Measurements from ENCODE around the gene ABCA4. TPM values are rescaled to one million over a fixed set of nuclear protein-coding genes. Genes with fewer than 3 reads are reported as not detected.

The ABCA4 gene
- total RNA-seq, 4 donors from 2014 or later, result not detected

GRCh38 chr1:94079989-94080388, 41.0 kb downstream of the ABCA4 start:
- H3K9me3 ChIP-seq, result no peaks in the 10 kb centered on the region
- in situ Hi-C loops (cut with MboI; ENCODE audit: low sequenced_read_pairs in 4 of 4), result no loop called here
- ATAC-seq, result no peak

GRCh38 chr1:94079080-94079940, 41.6 kb downstream of the ABCA4 start:
- Histone ChIP-seq H3K9me3 (no peaks in the 10 kb centered on the region), H3K36me3 (no peaks in the 10 kb centered on the region), H3K4me1 (no peaks in the 10 kb centered on the region), H3K4me3 (no peak overlapping the region), H3K27me3 (no peaks in the 10 kb centered on the region), H3K27ac (no peak overlapping the region)
- intact Hi-C loops (cut with DNase I; ENCODE audit: low total_unique reads), result no loop called here
- ATAC-seq (no peak), DNase-seq (no peak)
- in situ Hi-C loops (cut with MboI; ENCODE audit: low sequenced_read_pairs in 4 of 4), result no loop called here
- TF ChIP-seq POLR2A (IDR thresholded peaks at IDR 0.05), result no peak
- TF ChIP-seq, protein P1, sequence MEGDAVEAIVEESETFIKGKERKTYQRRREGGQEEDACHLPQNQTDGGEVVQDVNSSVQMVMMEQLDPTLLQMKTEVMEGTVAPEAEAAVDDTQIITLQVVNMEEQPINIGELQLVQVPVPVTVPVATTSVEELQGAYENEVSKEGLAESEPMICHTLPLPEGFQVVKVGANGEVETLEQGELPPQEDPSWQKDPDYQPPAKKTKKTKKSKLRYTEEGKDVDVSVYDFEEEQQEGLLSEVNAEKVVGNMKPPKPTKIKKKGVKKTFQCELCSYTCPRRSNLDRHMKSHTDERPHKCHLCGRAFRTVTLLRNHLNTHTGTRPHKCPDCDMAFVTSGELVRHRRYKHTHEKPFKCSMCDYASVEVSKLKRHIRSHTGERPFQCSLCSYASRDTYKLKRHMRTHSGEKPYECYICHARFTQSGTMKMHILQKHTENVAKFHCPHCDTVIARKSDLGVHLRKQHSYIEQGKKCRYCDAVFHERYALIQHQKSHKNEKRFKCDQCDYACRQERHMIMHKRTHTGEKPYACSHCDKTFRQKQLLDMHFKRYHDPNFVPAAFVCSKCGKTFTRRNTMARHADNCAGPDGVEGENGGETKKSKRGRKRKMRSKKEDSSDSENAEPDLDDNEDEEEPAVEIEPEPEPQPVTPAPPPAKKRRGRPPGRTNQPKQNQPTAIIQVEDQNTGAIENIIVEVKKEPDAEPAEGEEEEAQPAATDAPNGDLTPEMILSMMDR (IDR thresholded peaks at IDR 0.05 in 4 of 5, conservative IDR thresholded peaks at IDR 0.05 in 1 of 5), result no peak

More at GRCh38 chr1:94079989-94080388, 41.0 kb downstream of the ABCA4 start:
- Histone ChIP-seq H3K4me3 (no peak overlapping the region), H3K27ac (no peak overlapping the region), H3K36me3 (no peaks in the 10 kb centered on the region), H3K4me1 (no peaks in the 10 kb centered on the region), H3K27me3 (no peaks in the 10 kb centered on the region)
- TF ChIP-seq, protein P1 (IDR thresholded peaks at IDR 0.05 in 4 of 5, conservative IDR thresholded peaks at IDR 0.05 in 1 of 5), result no peak
- no peak for TF ChIP-seq POLR2A (IDR thresholded peaks at IDR 0.05)
- DNase-seq, result no peak
- intact Hi-C loops (cut with DNase I; ENCODE audit: low total_unique reads), result no loop called here

DNA sequence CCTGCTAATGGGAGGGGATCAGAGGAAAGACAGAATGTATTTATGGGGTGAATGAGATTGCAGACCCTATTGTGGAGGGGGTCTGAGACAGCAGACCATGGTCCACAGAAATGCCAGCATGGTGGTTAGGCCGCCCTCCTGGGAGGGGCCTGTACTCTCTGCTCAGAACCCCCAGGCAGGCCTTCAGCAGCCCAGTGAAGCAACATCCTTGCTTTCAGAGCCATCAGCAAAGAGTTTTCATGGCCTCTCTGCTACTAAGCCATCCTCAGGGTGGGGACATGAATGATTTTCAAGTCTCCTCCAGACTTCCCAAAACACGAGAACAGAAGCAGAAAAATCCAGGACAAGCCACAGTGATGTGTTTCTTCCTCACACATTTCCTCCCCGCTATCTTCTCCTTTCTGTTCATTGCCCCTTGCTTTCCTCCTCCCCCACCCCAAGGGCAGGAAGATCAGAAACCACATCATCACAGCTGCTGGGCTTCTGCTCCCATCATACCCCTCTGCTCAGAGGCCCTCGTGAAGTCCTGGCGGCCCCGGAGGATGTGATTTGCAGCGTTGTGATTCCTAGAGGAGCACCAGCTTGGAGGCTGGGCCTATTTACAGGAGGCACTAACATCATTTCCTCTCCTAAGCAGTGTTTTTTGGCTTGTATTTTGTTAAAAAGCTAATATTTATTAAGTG, 48.0 kb downstream of the ABCA4 start:
- no peak for TF ChIP-seq POLR2A (IDR thresholded peaks at IDR 0.05)
- DNase-seq (no peak), ATAC-seq (no peak)
- H3K4me1 ChIP-seq, result peaks cover 26 to 31% of the 10 kb centered on the region in 2 donors
- no peaks in the 10 kb centered on the region for H3K36me3 ChIP-seq
- H3K27me3 ChIP-seq, result no peaks in the 10 kb centered on the region
- no peak overlapping the region for H3K27ac ChIP-seq
- H3K4me3 ChIP-seq, result no peak overlapping the region
- in situ Hi-C loops (cut with MboI; ENCODE audit: low sequenced_read_pairs in 4 of 4) (no loop called here), intact Hi-C loops (cut with DNase I; ENCODE audit: low total_unique reads) (no loop called here)
- H3K9me3 ChIP-seq, result no peaks in the 10 kb centered on the region

DNA sequence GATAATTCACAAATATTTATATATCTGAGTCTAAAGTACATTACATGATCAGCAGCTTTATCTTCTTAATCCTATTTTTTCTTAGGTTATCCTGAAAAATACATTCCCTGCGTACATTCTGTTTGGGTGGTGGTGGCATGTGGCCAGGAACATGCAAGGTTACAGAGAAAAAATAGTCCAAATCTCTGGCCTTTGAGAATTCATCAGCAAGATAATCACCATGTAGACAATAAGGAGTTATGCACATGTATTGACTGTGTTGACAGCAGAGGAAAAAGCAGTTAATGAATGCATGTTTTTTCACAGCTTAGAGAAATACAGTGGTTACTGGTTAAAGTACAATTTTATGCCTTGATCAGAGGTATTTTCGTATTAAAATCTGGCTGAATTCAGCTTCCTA, 49.0 kb downstream of the ABCA4 start:
- Histone ChIP-seq H3K4me3 (no peak overlapping the region), H3K4me1 (peaks cover 26 to 31% of the 10 kb centered on the region in 2 donors), H3K27ac (no peak overlapping the region), H3K9me3 (no peaks in the 10 kb centered on the region), H3K36me3 (no peaks in the 10 kb centered on the region), H3K27me3 (no peaks in the 10 kb centered on the region)
- no peak for ATAC-seq
- no peak for DNase-seq
- TF ChIP-seq POLR2A (IDR thresholded peaks at IDR 0.05), result no peak
- TF ChIP-seq, protein P1 (IDR thresholded peaks at IDR 0.05 in 4 of 5, conservative IDR thresholded peaks at IDR 0.05 in 1 of 5), result no peak
- in situ Hi-C loops (cut with MboI; ENCODE audit: low sequenced_read_pairs in 4 of 4) (no loop called here), intact Hi-C loops (cut with DNase I; ENCODE audit: low total_unique reads) (no loop called here)

GRCh38 chr1:94071391-94071790, 49.6 kb downstream of the ABCA4 start:
- no peak overlapping the region for H3K4me3 ChIP-seq
- ATAC-seq (no peak), DNase-seq (no peak)
- H3K4me1 ChIP-seq, result peaks cover 26 to 31% of the 10 kb centered on the region in 2 donors
- no peaks in the 10 kb centered on the region for H3K27me3 ChIP-seq
- no peaks in the 10 kb centered on the region for H3K9me3 ChIP-seq
- TF ChIP-seq POLR2A (IDR thresholded peaks at IDR 0.05), result no peak
- TF ChIP-seq, protein P1 (IDR thresholded peaks at IDR 0.05 in 4 of 5, conservative IDR thresholded peaks at IDR 0.05 in 1 of 5), result no peak
- in situ Hi-C loops (cut with MboI; ENCODE audit: low sequenced_read_pairs in 4 of 4) (no loop called here), intact Hi-C loops (cut with DNase I; ENCODE audit: low total_unique reads) (no loop called here)
- H3K27ac ChIP-seq, result no peak overlapping the region
- H3K36me3 ChIP-seq, result no peaks in the 10 kb centered on the region
